IPS DF 4.7 (cell line): Measurements from ENCODE around the gene ARL15.

Source experiments
- DNase-seq: peaks from one replicate; pipeline ENCODE4 v3.0.0-alpha.2; 2013; ENCODE audit warnings: low spot score; ENCODE audit errors: extremely low read depth

The ARL15 gene

GRCh38 chr5:53913941-53914340 is 396.4 kb downstream of the ARL15 start:
- DNase-seq: no peak

GRCh38 chr5:53908757-53909156 is 401.6 kb downstream of the ARL15 start:
- DNase-seq: no peak

GRCh38 chr5:53907827-53908226 is 402.5 kb downstream of the ARL15 start:
- no peak for DNase-seq

- no peak for DNase-seq
These were observed 403.6 kb downstream of the ARL15 start for GRCh38 chr5:53906736-53907135.

GRCh38 chr5:53902296-53902907 is 408.0 kb downstream of the ARL15 start:
- DNase-seq: no peak

GRCh38 chr5:53900677-53901076 is 409.7 kb downstream of the ARL15 start:
- no peak for DNase-seq

- DNase-seq: no peak
These were observed 415.2 kb downstream of the ARL15 start for GRCh38 chr5:53895091-53895683.

- no peak for DNase-seq
These were observed 416.7 kb downstream of the ARL15 start for GRCh38 chr5:53893626-53894025.

- no peak for DNase-seq
These were observed 418.1 kb downstream of the ARL15 start for GRCh38 chr5:53892224-53892623.

- no peak for DNase-seq
These were observed 419.2 kb downstream of the ARL15 start for GRCh38 chr5:53891159-53891558.

GRCh38 chr5:53890490-53890889 is 419.9 kb downstream of the ARL15 start:
- DNase-seq: no peak

GRCh38 chr5:53884844-53885243 is 425.5 kb downstream of the ARL15 start:
- no peak for DNase-seq

GRCh38 chr5:53884417-53884816 is 426.0 kb downstream of the ARL15 start:
- DNase-seq: no peak

GRCh38 chr5:53882676-53883031 is 427.7 kb downstream of the ARL15 start:
- peak; percentile 41 for DNase-seq

- DNase-seq: no peak
These were observed 428.2 kb downstream of the ARL15 start for GRCh38 chr5:53882006-53882675.

- no peak for DNase-seq
These were observed 430.6 kb downstream of the ARL15 start for GRCh38 chr5:53879708-53880323.

- DNase-seq: no peak
These were observed 432.4 kb downstream of the ARL15 start for GRCh38 chr5:53878015-53878414.

- no peak for DNase-seq
These were observed 433.1 kb downstream of the ARL15 start for GRCh38 chr5:53877243-53877642.

GRCh38 chr5:53874409-53874808 is 436.0 kb downstream of the ARL15 start:
- DNase-seq: no peak

- DNase-seq: no peak
These were observed 437.1 kb downstream of the ARL15 start for GRCh38 chr5:53873235-53873634.

- no peak for DNase-seq
These were observed 438.6 kb downstream of the ARL15 start for GRCh38 chr5:53871775-53872174.

GRCh38 chr5:53871050-53871449 is 439.3 kb downstream of the ARL15 start:
- no peak for DNase-seq
